Liver (tissue), 9 donors: Measurements from ENCODE around the gene LILRA2. TPM values are rescaled to one million over a fixed set of nuclear protein-coding genes. Genes with fewer than 3 reads are reported as not detected.
"Not testable (repeated sequence)": the region's sequence is repeated elsewhere in the genome, so short reads cannot be mapped to it uniquely, and the experiment has no call there.

Source experiments
- DNase-seq: peaks from one replicate; pipeline ENCODE4 v3.0.0-alpha.2; 2017; ENCODE audit warnings: low spot score
- H3K27ac ChIP-seq, 2 donors: one replicate each; pipeline ENCODE4 v1.7.0; 2013; ENCODE audit warnings: inconsistent platforms in 2 of 2, low read length in 2 of 2, control low read depth in 1 of 2, low read depth in 1 of 2, mild to moderate bottlenecking in 1 of 2
- H3K27me3 ChIP-seq, 4 donors: one replicate each; pipeline versions ENCODE4 v1.6.1 to v1.7.0; 2013; ENCODE audit warnings: low read length in 3 of 4, inconsistent platforms in 1 of 4, mild to moderate bottlenecking in 1 of 4, moderate library complexity in 1 of 4; ENCODE audit not compliant: control insufficient read depth in 4 of 4, insufficient read depth in 4 of 4
- H3K36me3 ChIP-seq, 4 donors: one replicate each; pipeline versions ENCODE4 v1.6.1 to v1.7.0; 2013; ENCODE audit warnings: low read length in 3 of 4, mild to moderate bottlenecking in 3 of 4, low read depth in 1 of 4, moderate library complexity in 1 of 4; ENCODE audit not compliant: control insufficient read depth in 4 of 4, insufficient read depth in 3 of 4
- H3K4me1 ChIP-seq, 4 donors: one replicate each; pipeline versions ENCODE4 v1.6.1 to v1.7.0; 2013; ENCODE audit warnings: low read length in 3 of 4, mild to moderate bottlenecking in 3 of 4, moderate library complexity in 1 of 4; ENCODE audit not compliant: control insufficient read depth in 4 of 4, insufficient read depth in 4 of 4
- H3K4me3 ChIP-seq, 3 donors: one replicate each; pipeline versions ENCODE4 v1.6.1 to v1.7.0; 2013; ENCODE audit warnings: low read length in 3 of 3, control low read depth in 1 of 3, low read depth in 1 of 3, mild to moderate bottlenecking in 1 of 3
- H3K9ac ChIP-seq, 2 donors: one replicate each; pipeline ENCODE4 v1.7.0; 2013; ENCODE audit warnings: low read length in 2 of 2, mild to moderate bottlenecking in 2 of 2, moderate library complexity in 2 of 2, control low read depth in 1 of 2, low read depth in 1 of 2
- H3K9me3 ChIP-seq, 4 donors: one replicate each; pipeline versions ENCODE4 v1.6.1 to v1.7.0; 2013; ENCODE audit warnings: low read length in 3 of 4; ENCODE audit not compliant: control insufficient read depth in 4 of 4
- ATF3 ChIP-seq: IDR thresholded peaks from 2 replicates; pipeline ENCODE4 v1.6.1; 2016; ENCODE audit warnings: antibody characterized with exemption
- CTCF ChIP-seq: fragments of 150-350 bp; IDR thresholded peaks from 2 replicates; pipeline ENCODE4 v1.5.1; 2017; ENCODE audit warnings: improper control_type of control experiment, low read depth, low read length; ENCODE audit not compliant: missing input control
- EGR1 ChIP-seq, 2 donors: IDR thresholded peaks; 2 replicates each; pipeline ENCODE4 v1.6.1; 2016 to 2018; ENCODE audit warnings: antibody characterized with exemption in 2 of 2, low read depth in 2 of 2
- FOXA1 ChIP-seq: IDR thresholded peaks from 2 replicates; pipeline ENCODE4 v1.6.1; 2016; ENCODE audit warnings: antibody characterized with exemption
- FOXA2 ChIP-seq: IDR thresholded peaks from 2 replicates; pipeline ENCODE4 v1.6.1; 2016; ENCODE audit warnings: antibody characterized with exemption
- GABPA ChIP-seq, 2 donors: IDR thresholded peaks in 1 of 2; conservative IDR thresholded peaks in 1 of 2; 2 replicates each; pipeline ENCODE4 v1.6.1; 2016; ENCODE audit warnings: antibody characterized with exemption in 2 of 2, mild to moderate bottlenecking in 1 of 2, moderate library complexity in 1 of 2
- HNF4A ChIP-seq, 2 donors: conservative IDR thresholded peaks; 2 replicates each; pipeline ENCODE4 v1.6.1; 2016; ENCODE audit warnings: antibody characterized with exemption in 2 of 2, mild to moderate bottlenecking in 2 of 2
- HNF4G ChIP-seq: IDR thresholded peaks from 2 replicates; pipeline ENCODE4 v1.6.1; 2016; ENCODE audit warnings: antibody characterized with exemption
- JUND ChIP-seq, 2 donors: IDR thresholded peaks; 2 replicates each; pipeline ENCODE4 v1.6.1; 2016; ENCODE audit warnings: antibody characterized with exemption in 2 of 2
- MAX ChIP-seq: IDR thresholded peaks from 2 replicates; pipeline ENCODE4 v1.6.1; 2016; ENCODE audit warnings: antibody characterized with exemption
- NR2F2 ChIP-seq: IDR thresholded peaks from 2 replicates; pipeline ENCODE4 v1.6.1; 2016; ENCODE audit warnings: antibody characterized with exemption
- RAD21 ChIP-seq, 2 donors: IDR thresholded peaks; 2 replicates each; pipeline ENCODE4 v1.6.1; 2016; ENCODE audit warnings: antibody characterized with exemption in 2 of 2, mild to moderate bottlenecking in 2 of 2
- REST ChIP-seq: IDR thresholded peaks from 2 replicates; pipeline ENCODE4 v1.6.1; 2016; ENCODE audit warnings: antibody characterized with exemption, mild to moderate bottlenecking
- RXRA ChIP-seq, 2 donors: IDR thresholded peaks; 2 replicates each; pipeline ENCODE4 v1.6.1; 2017 to 2018; ENCODE audit warnings: antibody characterized with exemption in 2 of 2, mild to moderate bottlenecking in 1 of 2
- SP1 ChIP-seq: IDR thresholded peaks from 2 replicates; pipeline ENCODE4 v1.6.1; 2018; ENCODE audit warnings: antibody characterized with exemption, mild to moderate bottlenecking
- TAF1 ChIP-seq: conservative IDR thresholded peaks from 2 replicates; pipeline ENCODE4 v1.6.1; 2016; ENCODE audit warnings: antibody characterized with exemption, mild to moderate bottlenecking
- YY1 ChIP-seq: IDR thresholded peaks from 2 replicates; pipeline ENCODE4 v1.6.1; 2016; ENCODE audit warnings: antibody characterized with exemption, mild to moderate bottlenecking
- WGBS: extraction: QIAGEN DNeasy Blood & Tissue Kit; methylation state at CpG from one replicate; pipeline ENCODE4 v1.1.7; 2013; 5-methylcytosine and 5-hydroxymethylcytosine counted together
- polyA plus RNA-seq, 2 donors: library from polyadenylated mRNA; stranded (reverse) in 1 of 2; unstranded in 1 of 2; fragments of 200-250 nt in 1 of 2; fragments of >200 nt in 1 of 2; fragmentation: Nextera tagmentation in 1 of 2; extraction: Ambion mirVana in 1 of 2; gene quantifications; one replicate each; pipeline versions ENCODE4 v1.2.1 to v1.2.3, GENCODE V29; 2013 to 2015
- total RNA-seq, 2 donors: library from RNA; depleted of rRNA; stranded (reverse); fragments of >200 nt; gene quantifications; one replicate each; pipeline ENCODE4 v1.2.3, GENCODE V29; 2014
- TF ChIP-seq, protein P1 (sequence below): IDR thresholded peaks from 2 replicates; pipeline ENCODE4 v1.6.1; 2016; ENCODE audit warnings: antibody characterized with exemption
- donor health status: healthy.
- donor health status: healthy.
- donor health status: healthy.
- donor health status: healthy.
- donor health status: healthy.

The LILRA2 gene
- total and polyA plus RNA-seq, 4 donors: 1.3 to 8.2 (median 4.1) TPM

- TF ChIP-seq JUND (IDR thresholded peaks at IDR 0.05): no peak
- TF ChIP-seq RXRA (IDR thresholded peaks at IDR 0.05): no peak
- no peak for TF ChIP-seq FOXA2
- TF ChIP-seq REST: no peak
Measured at GRCh38 chr19:54626757-54627156, 53.2 kb downstream of the LILRA2 start (continued).

GRCh38 chr19:54627912-54628311, 54.3 kb downstream of the LILRA2 start:
- H3K27ac ChIP-seq, H3K9ac ChIP-seq, H3K9me3 ChIP-seq, H3K36me3 ChIP-seq, H3K27me3 ChIP-seq, DNase-seq, H3K4me1 ChIP-seq, H3K4me3 ChIP-seq: not testable (repeated sequence)
- WGBS: 46% methylated on average over 4 of the region's 4 CpGs

GRCh38 chr19:54630262-54630661, 56.7 kb downstream of the LILRA2 start, which contains the start of gene LILRB1:
Gene LILRB1, plus strand, starts transcription at chr19:54630484. Its CDS starts 590 bp downstream, at chr19:54631074.
- not testable (repeated sequence) for H3K27me3 ChIP-seq, H3K27ac ChIP-seq, H3K9me3 ChIP-seq, H3K36me3 ChIP-seq, DNase-seq, H3K9ac ChIP-seq, H3K4me3 ChIP-seq, H3K4me1 ChIP-seq
- 56% methylated on average over 9 of the region's 9 CpGs for WGBS

GRCh38 chr19:54630782-54631181, 57.2 kb downstream of the LILRA2 start:
- no peak overlapping the region for H3K4me3 ChIP-seq
- peaks cover 0 to 4% (median 1%) of the 10 kb centered on the region in 4 donors for H3K9me3 ChIP-seq
- WGBS: 38% methylated on average over 6 of the region's 6 CpGs
- DNase-seq: no peak
- peaks cover 0 to 9% (median 1%) of the 10 kb centered on the region in 4 donors for H3K27me3 ChIP-seq
- H3K36me3 ChIP-seq: no peaks in the 10 kb centered on the region
- H3K9ac ChIP-seq: no peak overlapping the region
- H3K4me1 ChIP-seq: no peaks in the 10 kb centered on the region
- no peak overlapping the region for H3K27ac ChIP-seq
- TF ChIP-seq MAX (no peak), GABPA (IDR thresholded peaks at IDR 0.05 in 1 of 2, conservative IDR thresholded peaks at IDR 0.05 in 1 of 2) (no peak), YY1 (no peak), NR2F2 (no peak), HNF4G (no peak), ATF3 (no peak), HNF4A (conservative IDR thresholded peaks at IDR 0.05) (no peak), FOXA2 (no peak), SP1 (no peak), FOXA1 (no peak), RAD21 (IDR thresholded peaks at IDR 0.05) (no peak), CTCF (no peak), RXRA (IDR thresholded peaks at IDR 0.05) (no peak), TAF1 (no peak), JUND (IDR thresholded peaks at IDR 0.05) (no peak), EGR1 (IDR thresholded peaks at IDR 0.05; ENCODE audit: low read depth in 2 of 2) (no peak)
- TF ChIP-seq, protein P1, sequence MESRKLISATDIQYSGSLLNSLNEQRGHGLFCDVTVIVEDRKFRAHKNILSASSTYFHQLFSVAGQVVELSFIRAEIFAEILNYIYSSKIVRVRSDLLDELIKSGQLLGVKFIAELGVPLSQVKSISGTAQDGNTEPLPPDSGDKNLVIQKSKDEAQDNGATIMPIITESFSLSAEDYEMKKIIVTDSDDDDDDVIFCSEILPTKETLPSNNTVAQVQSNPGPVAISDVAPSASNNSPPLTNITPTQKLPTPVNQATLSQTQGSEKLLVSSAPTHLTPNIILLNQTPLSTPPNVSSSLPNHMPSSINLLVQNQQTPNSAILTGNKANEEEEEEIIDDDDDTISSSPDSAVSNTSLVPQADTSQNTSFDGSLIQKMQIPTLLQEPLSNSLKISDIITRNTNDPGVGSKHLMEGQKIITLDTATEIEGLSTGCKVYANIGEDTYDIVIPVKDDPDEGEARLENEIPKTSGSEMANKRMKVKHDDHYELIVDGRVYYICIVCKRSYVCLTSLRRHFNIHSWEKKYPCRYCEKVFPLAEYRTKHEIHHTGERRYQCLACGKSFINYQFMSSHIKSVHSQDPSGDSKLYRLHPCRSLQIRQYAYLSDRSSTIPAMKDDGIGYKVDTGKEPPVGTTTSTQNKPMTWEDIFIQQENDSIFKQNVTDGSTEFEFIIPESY: no peak
